ENCODE measurements around the gene COL9A1.

The COL9A1 gene

DNA sequence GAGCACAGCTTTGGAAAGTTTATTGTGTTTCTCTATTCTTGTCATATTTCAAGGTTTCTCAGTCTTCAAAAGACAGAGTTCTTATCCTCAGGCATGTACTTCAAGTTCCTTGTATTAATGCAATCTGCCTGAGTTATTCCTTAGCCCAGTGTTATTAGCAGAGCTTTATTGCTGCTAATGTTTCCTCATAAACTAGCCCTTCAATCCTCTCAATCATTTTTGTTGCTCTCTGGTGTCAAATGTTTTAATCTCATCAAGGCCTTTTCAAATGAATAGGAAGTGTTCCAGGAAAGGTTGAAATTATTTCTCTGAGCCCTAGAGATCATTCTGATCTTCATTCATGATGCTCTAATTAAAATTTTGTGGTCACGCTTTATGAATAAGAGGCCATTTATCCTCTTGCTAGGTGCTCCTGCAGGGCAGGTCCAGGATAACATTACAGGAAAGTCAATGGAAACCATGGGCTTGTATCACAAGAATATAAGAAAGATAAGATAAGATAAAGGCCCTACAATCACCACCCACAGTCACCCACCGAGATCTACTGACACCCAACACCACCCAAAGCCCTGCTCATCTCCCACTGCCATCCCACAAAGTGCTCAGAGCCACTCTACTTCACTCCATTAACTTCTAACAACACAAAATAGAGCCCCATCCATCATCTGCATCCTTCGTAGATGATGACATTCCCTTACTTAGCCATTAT is 125.9 kb downstream of the COL9A1 start:
- DNase-seq (ENCODE audit: low read depth, low spot score) = no peak

GRCh38 chr6:70175770-70176169 is 127.1 kb downstream of the COL9A1 start:
- DNase-seq (ENCODE audit: low read depth, low spot score) = no peak

DNA sequence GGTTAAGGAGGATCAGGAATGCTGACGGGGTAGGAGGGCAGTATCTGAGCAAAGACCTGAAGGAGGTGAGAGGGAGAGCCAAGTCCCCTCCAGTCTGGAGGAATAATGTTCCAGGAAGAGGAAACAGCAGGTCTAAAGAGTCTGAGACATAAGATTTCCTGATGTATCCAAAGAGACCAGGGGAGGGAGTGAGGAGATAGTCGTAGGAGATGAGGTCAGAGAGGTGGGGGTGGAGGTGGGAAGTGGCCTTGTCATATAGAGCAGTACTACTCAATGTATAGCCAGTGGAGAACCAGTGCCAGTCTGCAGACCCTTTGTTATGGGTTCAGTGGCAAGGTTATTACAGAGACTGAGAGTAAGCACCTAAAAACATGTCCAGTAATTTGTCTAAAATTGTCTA is 130.6 kb downstream of the COL9A1 start:
- DNase-seq (ENCODE audit: low read depth, low spot score) = no peak

GRCh38 chr6:70171236-70171635 is 131.6 kb downstream of the COL9A1 start:
- no peak for DNase-seq (ENCODE audit: low read depth, low spot score)

DNA sequence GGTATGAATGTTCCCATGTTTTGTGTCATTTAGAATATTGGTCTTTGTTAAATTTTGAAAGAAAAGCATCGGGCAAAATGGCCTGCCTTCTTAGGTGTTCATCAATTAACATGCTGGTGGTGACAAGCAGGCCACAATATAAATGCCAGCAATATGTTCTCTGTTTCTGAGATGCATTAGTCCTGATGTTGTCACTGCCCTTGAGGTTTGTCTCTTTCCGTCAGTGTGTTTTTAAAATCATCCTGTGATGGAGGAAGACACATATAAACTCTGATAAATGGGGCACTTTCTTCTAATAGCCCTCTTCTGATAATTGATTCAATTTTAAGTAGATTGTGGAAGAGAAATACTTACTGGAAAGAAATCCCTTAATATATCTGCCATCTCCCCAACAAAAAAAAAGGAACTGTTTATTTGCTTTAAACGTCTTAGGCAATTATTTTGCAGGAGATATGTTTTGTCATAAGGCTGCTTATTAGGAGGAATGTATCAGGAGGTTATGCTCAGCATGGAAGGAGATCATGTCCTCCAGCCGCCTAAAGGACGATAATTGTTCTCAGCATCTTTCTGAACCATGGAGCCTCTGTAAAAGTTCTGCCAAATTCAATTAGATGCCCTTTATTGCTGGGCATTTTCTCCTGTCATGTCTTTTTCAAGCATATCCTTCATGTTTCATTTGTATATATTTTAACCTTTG is 134.1 kb downstream of the COL9A1 start:
- DNase-seq (ENCODE audit: low read depth, low spot score) = no peak
